Stomach (tissue), 9 donors: Measurements from ENCODE around the gene LORICRIN. TPM values are rescaled to one million over a fixed set of nuclear protein-coding genes. Genes with fewer than 3 reads are reported as not detected.

Experiments
- DNase-seq, 2 donors: peaks; one replicate each; pipeline versions ENCODE4 v3.0.0 to v3.0.0-alpha.2; 2013 to 2019
- H3K27ac ChIP-seq, 5 donors: fragments of 200-600 bp in 4 of 5; sonication (generic) in 4 of 5; one replicate each; pipeline ENCODE4 v1.5.1; 2013 to 2019; ENCODE audit warnings: mild to moderate bottlenecking in 1 of 5, moderate library complexity in 1 of 5
- H3K27me3 ChIP-seq, 3 donors: fragments of 200-600 bp; sonication (generic); one replicate each; pipeline ENCODE4 v1.5.1; 2017 to 2019; ENCODE audit warnings: mixed run types in 1 of 3
- H3K36me3 ChIP-seq, 4 donors: fragments of 200-600 bp; sonication (generic); 1 replicate in 3 of 4; 2 replicates in 1 of 4; pipeline ENCODE4 v1.5.1; 2016 to 2019
- H3K4me1 ChIP-seq, 4 donors: fragments of 200-600 bp; sonication (generic); one replicate each; pipeline ENCODE4 v1.5.1; 2016 to 2019
- H3K4me3 ChIP-seq, 4 donors: fragments of 200-600 bp; sonication (generic) in 3 of 4; one replicate each; pipeline ENCODE4 v1.5.1; 2016 to 2019; ENCODE audit warnings: mild to moderate bottlenecking in 1 of 4
- H3K9me3 ChIP-seq, 4 donors: fragments of 200-600 bp; sonication (generic); one replicate each; pipeline ENCODE4 v1.5.1; 2016 to 2019
- EP300 ChIP-seq: sonication (generic); formaldehyde crosslinking; IDR thresholded peaks from one replicate; pipeline ENCODE4 v1.6.1; 2017; ENCODE audit warnings: antibody characterized with exemption
- POLR2A ChIP-seq, 4 donors: fragments of 450-650 bp; IDR thresholded peaks; one replicate each; pipeline ENCODE4 v1.6.1; 2016; ENCODE audit warnings: antibody characterized with exemption in 4 of 4, control low read depth in 2 of 4, mild to moderate bottlenecking in 1 of 4, moderate library complexity in 1 of 4
- POLR2AphosphoS5 ChIP-seq, 3 donors: sonication (generic); formaldehyde crosslinking; IDR thresholded peaks; one replicate each; pipeline ENCODE4 v1.6.1; 2016; ENCODE audit warnings: antibody characterized with exemption in 3 of 3
- WGBS, 5 donors: extraction: QIAGEN DNeasy Blood & Tissue Kit in 3 of 5; methylation state at CpG; one replicate each; pipeline versions ENCODE4 v1.1.5 to v1.1.7; 2013 to 2018; 5-methylcytosine and 5-hydroxymethylcytosine counted together
- intact Hi-C: fragments of 100-400 bp; cut with DNase I; formaldehyde crosslinking; loops from one replicate; pipeline ENCODE4 v1.15.1; 2023; ENCODE audit warnings: low total_unique reads
- polyA plus RNA-seq, 3 donors: library from polyadenylated mRNA; stranded (reverse); fragments of 200-250 nt; gene quantifications; one replicate each; pipeline ENCODE4 v1.2.3, GENCODE V29; 2013
- total RNA-seq, 5 donors: library from RNA; depleted of rRNA; stranded (reverse); fragments of >200 nt; gene quantifications; one replicate each; pipeline versions ENCODE4 v1.1.0 to v1.2.3, GENCODE V29; 2014 to 2016
- TF ChIP-seq, protein P1 (sequence below), 7 experiments: fragments of 450-650 bp in 4 of 7; fragments of 200-600 bp in 3 of 7; sonication (generic) in 3 of 7; IDR thresholded peaks; one replicate each; pipeline ENCODE4 v1.5.1; 2016 to 2019; ENCODE audit warnings: antibody characterized with exemption in 7 of 7, control low read depth in 2 of 7, mild to moderate bottlenecking in 1 of 7
- donor health status: healthy with polysubstance abuse.
- donor health status: Bipolar disorder and iron deficiency.
- donor health status: healthy.

LORICRIN gene
- total and polyA plus RNA-seq, 8 donors, result not detected

DNA sequence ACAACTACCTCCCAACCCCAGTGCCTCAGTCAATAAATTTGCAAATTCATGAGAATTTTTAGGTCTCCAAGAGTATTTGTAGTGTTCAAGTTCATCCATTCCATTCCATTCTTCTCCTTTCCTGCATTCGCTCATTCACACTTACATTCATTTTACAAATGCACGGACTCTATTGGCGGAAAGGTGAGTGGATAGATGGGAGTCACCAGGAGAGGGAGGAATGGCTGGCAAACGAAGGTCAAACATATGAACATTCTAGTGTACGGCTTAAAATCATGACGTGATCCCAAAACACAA lies 2.5 kb downstream of the LORICRIN start:
- WGBS, 5 donors, result 42 to 65% (median 47%) methylated on average over 6 of the region's 6 CpGs
- Histone ChIP-seq H3K4me3 (peak overlapping the region; percentile 46 to 66 (median 54)), H3K36me3 (no peaks in the 10 kb centered on the region), H3K27me3 (peaks cover 0 to 84% (median 50%) of the 10 kb centered on the region in 3 donors), H3K27ac (no peak overlapping the region), H3K9me3 (no peaks in the 10 kb centered on the region), H3K4me1 (peaks cover 13 to 21% (median 19%) of the 10 kb centered on the region in 4 donors)
- TF ChIP-seq POLR2A (IDR thresholded peaks at IDR 0.05), result no peak
- no peak for TF ChIP-seq EP300
- TF ChIP-seq POLR2AphosphoS5 (IDR thresholded peaks at IDR 0.05), result no peak
- TF ChIP-seq, protein P1, sequence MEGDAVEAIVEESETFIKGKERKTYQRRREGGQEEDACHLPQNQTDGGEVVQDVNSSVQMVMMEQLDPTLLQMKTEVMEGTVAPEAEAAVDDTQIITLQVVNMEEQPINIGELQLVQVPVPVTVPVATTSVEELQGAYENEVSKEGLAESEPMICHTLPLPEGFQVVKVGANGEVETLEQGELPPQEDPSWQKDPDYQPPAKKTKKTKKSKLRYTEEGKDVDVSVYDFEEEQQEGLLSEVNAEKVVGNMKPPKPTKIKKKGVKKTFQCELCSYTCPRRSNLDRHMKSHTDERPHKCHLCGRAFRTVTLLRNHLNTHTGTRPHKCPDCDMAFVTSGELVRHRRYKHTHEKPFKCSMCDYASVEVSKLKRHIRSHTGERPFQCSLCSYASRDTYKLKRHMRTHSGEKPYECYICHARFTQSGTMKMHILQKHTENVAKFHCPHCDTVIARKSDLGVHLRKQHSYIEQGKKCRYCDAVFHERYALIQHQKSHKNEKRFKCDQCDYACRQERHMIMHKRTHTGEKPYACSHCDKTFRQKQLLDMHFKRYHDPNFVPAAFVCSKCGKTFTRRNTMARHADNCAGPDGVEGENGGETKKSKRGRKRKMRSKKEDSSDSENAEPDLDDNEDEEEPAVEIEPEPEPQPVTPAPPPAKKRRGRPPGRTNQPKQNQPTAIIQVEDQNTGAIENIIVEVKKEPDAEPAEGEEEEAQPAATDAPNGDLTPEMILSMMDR (IDR thresholded peaks at IDR 0.05), result no peak
- DNase-seq, result no peak
- intact Hi-C loops, result no loop called here

DNA sequence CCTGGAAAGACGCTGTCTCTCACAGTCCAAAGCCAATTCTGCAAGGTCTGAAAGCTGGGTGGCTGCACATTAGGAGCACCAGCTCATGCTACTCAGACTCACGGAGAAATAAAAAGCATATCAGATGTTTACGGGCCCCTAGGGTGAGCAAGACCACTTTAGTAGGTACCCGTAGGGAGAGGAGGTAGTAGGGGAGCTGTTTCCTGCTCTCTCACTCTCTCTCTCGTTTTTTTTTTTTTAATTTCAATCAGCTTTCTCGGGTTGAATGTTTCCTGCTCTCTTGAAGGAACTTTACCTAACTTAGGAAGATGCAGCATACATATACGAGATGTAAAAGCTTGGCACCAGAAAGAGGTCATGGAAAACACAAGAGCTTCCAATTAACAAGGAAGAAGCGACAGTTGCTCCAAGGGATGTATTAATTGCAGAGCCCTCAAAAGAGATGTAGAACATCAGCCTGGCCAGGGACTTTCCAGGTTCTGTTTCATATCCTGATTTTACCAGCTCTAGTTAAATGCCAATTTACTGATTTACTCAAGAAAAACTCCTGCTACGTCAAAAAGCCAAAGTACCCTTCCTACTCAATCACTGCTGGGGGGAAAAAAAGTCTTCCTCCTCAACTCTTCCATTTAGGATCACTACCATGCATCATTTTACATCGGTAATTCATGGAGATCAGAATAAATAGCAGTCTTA lies 3.1 kb downstream of the LORICRIN start:
- peak in 1 of 2 donors; percentile 20 for DNase-seq
- WGBS, 5 donors, result 48 to 60% (median 52%) methylated on average over 10 of the region's 10 CpGs
- TF ChIP-seq, protein P1 (IDR thresholded peaks at IDR 0.05), result no peak
- TF ChIP-seq EP300, result no peak
- Histone ChIP-seq H3K4me3 (no peak overlapping the region), H3K27ac (no peak overlapping the region), H3K4me1 (peaks cover 13 to 21% (median 19%) of the 10 kb centered on the region in 4 donors), H3K36me3 (no peaks in the 10 kb centered on the region), H3K9me3 (no peaks in the 10 kb centered on the region), H3K27me3 (peaks cover 0 to 90% (median 50%) of the 10 kb centered on the region in 3 donors)
- intact Hi-C loops, result no loop called here

DNA sequence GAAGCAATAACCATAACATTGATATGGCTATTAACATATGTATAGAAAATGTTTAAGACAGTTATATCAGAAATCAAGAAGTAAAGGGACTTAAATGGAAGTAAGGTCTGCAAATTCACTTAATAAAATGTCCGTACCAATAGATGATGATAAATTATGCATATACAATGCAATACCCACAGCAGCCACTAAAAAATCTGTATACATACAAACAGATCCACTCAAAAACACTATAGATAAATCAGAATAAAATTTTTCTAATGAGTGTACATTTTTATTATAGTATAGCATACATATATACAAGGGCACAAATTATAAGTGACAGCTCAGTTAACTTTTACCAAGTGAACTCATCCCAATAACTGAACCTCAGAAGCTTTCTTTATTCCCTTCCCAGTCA lies 6.0 kb downstream of the LORICRIN start:
- no peak overlapping the region for H3K27ac ChIP-seq
- 79 to 92% (median 90%) methylated on average over 1 of the region's 1 CpG for WGBS, 5 donors
- intact Hi-C loops, result no loop called here
- no peak overlapping the region for H3K4me3 ChIP-seq
- no peaks in the 10 kb centered on the region for H3K36me3 ChIP-seq
- TF ChIP-seq, protein P1 (IDR thresholded peaks at IDR 0.05), result no peak
- TF ChIP-seq POLR2A (IDR thresholded peaks at IDR 0.05) (no peak), EP300 (no peak), POLR2AphosphoS5 (IDR thresholded peaks at IDR 0.05) (no peak)
- H3K4me1 ChIP-seq, result peaks cover 13 to 20% (median 19%) of the 10 kb centered on the region in 4 donors
- no peaks in the 10 kb centered on the region for H3K9me3 ChIP-seq
- H3K27me3 ChIP-seq, result peaks cover 0 to 81% (median 43%) of the 10 kb centered on the region in 3 donors
- DNase-seq, result no peak

DNA sequence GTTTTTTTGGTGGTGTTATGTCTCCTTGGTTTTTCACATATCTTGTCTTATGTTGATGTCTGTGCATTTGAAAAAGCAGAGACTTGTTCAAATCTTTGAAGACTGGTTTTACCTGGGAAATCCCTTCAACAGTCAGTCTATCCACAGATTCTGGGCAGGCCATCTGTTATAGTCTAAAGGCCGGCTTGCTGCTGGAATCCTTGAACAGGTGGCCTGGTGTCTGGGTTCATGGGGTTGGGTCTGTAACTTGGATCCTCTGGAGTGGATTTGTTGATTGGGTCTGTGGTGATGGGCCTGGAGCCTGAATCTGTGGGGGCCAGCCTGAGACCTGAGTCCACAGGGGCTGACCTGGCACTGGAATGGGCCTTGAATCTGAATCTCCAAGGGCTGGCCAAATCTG lies 12.2 kb downstream of the LORICRIN start:
- Histone ChIP-seq H3K4me3 (no peak overlapping the region), H3K27ac (no peak overlapping the region), H3K27me3 (peaks cover 4 to 37% (median 9%) of the 10 kb centered on the region in 3 donors), H3K9me3 (no peaks in the 10 kb centered on the region), H3K4me1 (no peaks in the 10 kb centered on the region), H3K36me3 (no peaks in the 10 kb centered on the region)
- DNase-seq, result no peak
- intact Hi-C loops, result no loop called here
- WGBS, 5 donors, result 42 to 88% (median 81%) methylated on average over 1 of the region's 1 CpG
- TF ChIP-seq EP300 (no peak), POLR2A (IDR thresholded peaks at IDR 0.05) (no peak), POLR2AphosphoS5 (IDR thresholded peaks at IDR 0.05) (no peak)
- TF ChIP-seq, protein P1 (IDR thresholded peaks at IDR 0.05), result no peak
